ENCODE results near the gene SENP6. TPM values are rescaled to one million over a fixed set of nuclear protein-coding genes. Genes with fewer than 3 reads are reported as not detected.
A peak's percentile ranks its signal among the peaks of the same experiment; 100 is the strongest.
"Not testable (repeated sequence)": the region's sequence is repeated elsewhere in the genome, so short reads cannot be mapped to it uniquely, and the experiment has no call there.

SENP6 gene
- total RNA-seq, 6 experiments from 2014 or later, result 52.0 to 63.1 (median 57.4) TPM

GRCh38 chr6:75673884-75674283, 72.2 kb downstream of the SENP6 start:
- H3K4me1 Mint-ChIP-seq (ENCODE audit: low read depth), result peaks cover 8% of the 10 kb centered on the region
- H3K9me3 Mint-ChIP-seq, result no peaks in the 10 kb centered on the region
- peaks cover 22% of the 10 kb centered on the region for H3K36me3 Mint-ChIP-seq (ENCODE audit: low read depth)
- no peak overlapping the region for H3K4me3 Mint-ChIP-seq
- no peak for DNase-seq
- H3K27ac Mint-ChIP-seq, result 0 out of 2 replicates have a peak overlapping the region, but pooled peaks have one; percentile 9
- H3K27me3 Mint-ChIP-seq (ENCODE audit: insufficient read depth), result no peaks in the 10 kb centered on the region
- TF ChIP-seq CTCF (IDR thresholded peaks at IDR 0.05), result no peak

- no peaks in the 10 kb centered on the region; the same call in 1 of the 2 replicates for H3K27me3 Mint-ChIP-seq (ENCODE audit: insufficient read depth)
- H3K9me3 Mint-ChIP-seq, result peaks cover 1% of the 10 kb centered on the region; the same call in 1 of the 2 replicates
- H3K4me1 Mint-ChIP-seq (ENCODE audit: low read depth), result peaks cover 8% of the 10 kb centered on the region
- H3K27ac Mint-ChIP-seq, result no peak overlapping the region
- peaks cover 47% of the 10 kb centered on the region for H3K36me3 Mint-ChIP-seq (ENCODE audit: low read depth)
- DNase-seq, result no peak
- TF ChIP-seq CTCF (IDR thresholded peaks at IDR 0.05), result no peak
- H3K4me3 Mint-ChIP-seq, result no peak overlapping the region
These were observed 74.7 kb downstream of the SENP6 start for GRCh38 chr6:75676377-75676776.

GRCh38 chr6:75682548-75682947, 80.9 kb downstream of the SENP6 start:
- H3K9me3 Mint-ChIP-seq, result peaks cover 29% of the 10 kb centered on the region
- peaks cover 94% of the 10 kb centered on the region for H3K36me3 Mint-ChIP-seq (ENCODE audit: low read depth)
- H3K4me3 Mint-ChIP-seq; H3K27me3 Mint-ChIP-seq (ENCODE audit: insufficient read depth); H3K27ac Mint-ChIP-seq; H3K4me1 Mint-ChIP-seq (ENCODE audit: low read depth); DNase-seq: not testable (repeated sequence)

GRCh38 chr6:75683005-75683404, 81.3 kb downstream of the SENP6 start:
- not testable (repeated sequence) for H3K27me3 Mint-ChIP-seq (ENCODE audit: insufficient read depth); H3K27ac Mint-ChIP-seq; DNase-seq; H3K4me1 Mint-ChIP-seq (ENCODE audit: low read depth); H3K4me3 Mint-ChIP-seq
- Mint-ChIP-seq H3K36me3 (ENCODE audit: low read depth) (peaks cover 91% of the 10 kb centered on the region), H3K9me3 (peaks cover 29% of the 10 kb centered on the region)

GRCh38 chr6:75687535-75687934, 85.9 kb downstream of the SENP6 start:
- H3K4me1 Mint-ChIP-seq (ENCODE audit: low read depth); DNase-seq; H3K27ac Mint-ChIP-seq; H3K4me3 Mint-ChIP-seq; H3K27me3 Mint-ChIP-seq (ENCODE audit: insufficient read depth): not testable (repeated sequence)
- peaks cover 59% of the 10 kb centered on the region for H3K36me3 Mint-ChIP-seq (ENCODE audit: low read depth)
- peaks cover 16% of the 10 kb centered on the region for H3K9me3 Mint-ChIP-seq
- peak; percentile 34; the same call in 1 of the 2 replicates for TF ChIP-seq CTCF (IDR thresholded peaks at IDR 0.05)

- H3K27ac Mint-ChIP-seq; H3K27me3 Mint-ChIP-seq (ENCODE audit: insufficient read depth); DNase-seq; H3K4me1 Mint-ChIP-seq (ENCODE audit: low read depth); H3K4me3 Mint-ChIP-seq: not testable (repeated sequence)
- Mint-ChIP-seq H3K9me3 (peaks cover 12% of the 10 kb centered on the region), H3K36me3 (ENCODE audit: low read depth) (peaks cover 55% of the 10 kb centered on the region)
- 0 out of 2 replicates have a peak, but pooled peaks have one; percentile 0 for TF ChIP-seq CTCF (IDR thresholded peaks at IDR 0.05)
These were observed 86.3 kb downstream of the SENP6 start for GRCh38 chr6:75687937-75688336.

GRCh38 chr6:75689576-75689975, 87.9 kb downstream of the SENP6 start:
- Mint-ChIP-seq H3K36me3 (ENCODE audit: low read depth) (peaks cover 40% of the 10 kb centered on the region), H3K27ac (no peak overlapping the region), H3K4me3 (no peak overlapping the region), H3K9me3 (no peaks in the 10 kb centered on the region), H3K4me1 (ENCODE audit: low read depth) (no peaks in the 10 kb centered on the region), H3K27me3 (ENCODE audit: insufficient read depth) (peaks cover 4% of the 10 kb centered on the region)
- no peak for DNase-seq
- no peak for TF ChIP-seq CTCF (IDR thresholded peaks at IDR 0.05)
